Stimulated activated naive CD8-positive, alpha-beta T cell treated with anti-CD3 and anti-CD28 coated beads, Interleukin-15, amount 100 ng/mL, for 72 hours (primary cell): ENCODE data around the gene HPSE2.
"Not testable (repeated sequence)": the region's sequence is repeated elsewhere in the genome, so short reads cannot be mapped to it uniquely, and the experiment has no call there.

Source experiments
- ATAC-seq: fragments of 150-1000 bp; cut with Tn5 transposase; 2 replicates; pipeline ENCODE4 v1.10.0; 2021; ENCODE audit warnings: mild to moderate bottlenecking, moderate library complexity
- DNase-seq, 2 donors: peaks; one replicate each; pipeline ENCODE4 v3.0.0; 2021 to 2022
- H3K27ac Mint-ChIP-seq, 2 donors: one replicate each; pipeline ENCODE4 v1.8.0; 2022; ENCODE audit warnings: mild to moderate bottlenecking in 2 of 2, mixed read lengths in 2 of 2, moderate library complexity in 2 of 2
- H3K27me3 Mint-ChIP-seq: one replicate; pipeline ENCODE4 v1.8.0; 2022; ENCODE audit warnings: mixed read lengths
- H3K4me1 Mint-ChIP-seq: one replicate; pipeline ENCODE4 v1.8.0; 2022; ENCODE audit warnings: mild to moderate bottlenecking, mixed read lengths
- H3K4me3 Mint-ChIP-seq, 2 donors: one replicate each; pipeline ENCODE4 v1.8.0; 2022; ENCODE audit warnings: mild to moderate bottlenecking in 2 of 2, mixed read lengths in 2 of 2, moderate library complexity in 1 of 2
- H3K9me3 Mint-ChIP-seq, 2 donors: one replicate each; pipeline ENCODE4 v1.8.0; 2022; ENCODE audit warnings: mixed read lengths in 2 of 2

The HPSE2 gene

DNA sequence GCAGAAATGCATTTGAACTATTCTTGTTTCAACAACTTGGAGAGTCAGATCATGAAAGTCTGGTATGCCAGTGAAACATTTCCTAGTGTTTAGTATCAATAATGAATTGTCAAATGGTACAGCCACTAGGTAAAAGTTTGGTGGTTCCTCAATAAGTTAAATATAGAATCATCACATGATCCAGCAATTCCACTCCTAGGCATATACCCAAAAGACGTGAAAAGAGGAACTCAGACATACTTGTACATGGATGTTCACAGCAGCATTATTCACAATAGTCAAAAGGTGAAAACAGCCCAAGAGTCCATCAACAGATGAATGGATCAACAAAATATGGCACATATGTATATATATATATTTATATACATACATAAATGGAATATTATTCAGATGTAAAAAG, 721.9 kb downstream of the HPSE2 start:
- Mint-ChIP-seq H3K4me3 (no peak overlapping the region), H3K9me3 (no peaks in the 10 kb centered on the region), H3K27ac (no peak overlapping the region), H3K4me1 (no peaks in the 10 kb centered on the region), H3K27me3 (peaks cover 8% of the 10 kb centered on the region)
- DNase-seq (no peak), ATAC-seq (no peak)

DNA sequence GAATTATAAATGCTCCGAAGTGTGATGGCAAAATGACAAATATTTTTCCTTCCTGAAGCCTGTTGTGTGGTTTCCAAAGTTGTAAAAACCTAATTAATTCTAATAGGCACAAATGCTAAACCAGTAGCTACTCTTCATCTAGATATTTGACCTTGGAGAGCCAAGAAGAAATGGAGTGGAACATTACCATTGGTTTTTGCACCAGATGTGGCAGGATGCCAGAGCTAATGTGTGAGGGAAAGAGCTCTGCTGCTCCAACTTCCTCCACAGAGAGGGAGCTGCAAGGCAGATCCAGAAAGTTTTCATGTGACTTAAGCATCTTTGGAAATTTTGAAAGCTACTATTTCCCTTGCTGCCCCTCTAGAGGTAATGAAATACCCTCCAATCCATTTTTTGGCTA, 723.8 kb downstream of the HPSE2 start:
- peaks cover 8% of the 10 kb centered on the region for H3K27me3 Mint-ChIP-seq
- no peaks in the 10 kb centered on the region for H3K9me3 Mint-ChIP-seq
- ATAC-seq (no peak), DNase-seq (no peak)
- H3K4me1 Mint-ChIP-seq: no peaks in the 10 kb centered on the region
- H3K4me3 Mint-ChIP-seq: no peak overlapping the region
- H3K27ac Mint-ChIP-seq: no peak overlapping the region

DNA sequence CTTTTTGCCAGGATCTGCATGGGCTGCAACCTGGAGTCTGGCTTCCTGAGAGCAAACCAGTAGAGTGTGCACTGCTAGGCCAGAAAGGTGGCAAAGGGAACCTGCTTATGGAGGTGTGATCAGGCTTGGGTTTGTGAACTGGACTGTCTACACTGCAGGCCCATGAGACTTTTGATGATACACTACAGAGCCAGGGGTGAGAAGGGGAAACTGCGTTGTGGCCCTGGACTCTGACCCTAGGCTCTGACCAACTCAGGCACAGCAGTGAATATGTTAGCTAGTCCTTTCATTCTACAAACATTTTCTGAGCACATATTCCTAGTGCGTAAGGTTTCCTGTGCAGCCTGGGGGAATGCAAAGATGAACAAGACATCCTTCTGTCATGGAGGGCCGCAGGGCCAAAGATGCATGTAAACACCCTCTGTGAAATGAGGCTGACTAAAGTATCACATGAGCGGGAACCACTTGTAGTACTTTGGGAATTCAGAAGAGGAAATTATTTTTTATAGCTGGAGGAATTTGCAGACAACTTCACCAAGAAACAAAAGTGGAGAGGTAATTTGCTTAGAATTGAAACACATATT, 725.1 kb downstream of the HPSE2 start:
- no peak overlapping the region for H3K4me3 Mint-ChIP-seq
- no peaks in the 10 kb centered on the region for H3K4me1 Mint-ChIP-seq
- H3K27ac Mint-ChIP-seq: no peak overlapping the region
- no peak for ATAC-seq
- peaks cover under 1% of the 10 kb centered on the region for H3K27me3 Mint-ChIP-seq
- DNase-seq: no peak
- no peaks in the 10 kb centered on the region for H3K9me3 Mint-ChIP-seq

DNA sequence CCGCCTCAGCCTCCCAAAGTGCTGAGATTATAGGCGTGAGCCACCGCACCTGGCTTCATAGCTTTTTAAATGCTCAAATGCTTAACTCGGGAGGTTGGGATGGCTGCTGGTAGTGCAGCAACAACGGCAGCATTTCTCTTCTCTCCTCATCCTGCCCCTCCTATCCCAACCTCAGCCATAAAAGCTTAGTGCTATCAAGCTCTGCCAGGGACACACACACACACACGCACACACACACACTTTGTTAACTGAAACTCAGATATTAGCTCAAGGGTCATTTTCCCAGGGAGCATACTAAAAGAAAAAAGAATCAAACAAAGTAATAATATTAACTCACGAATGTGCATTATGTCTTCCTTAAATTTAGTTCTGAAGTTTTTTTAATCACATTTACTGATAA, 725.9 kb downstream of the HPSE2 start:
- Mint-ChIP-seq H3K27me3 (no peaks in the 10 kb centered on the region), H3K4me1 (no peaks in the 10 kb centered on the region), H3K9me3 (no peaks in the 10 kb centered on the region), H3K4me3 (no peak overlapping the region), H3K27ac (no peak overlapping the region)
- DNase-seq: no peak
- ATAC-seq: no peak

DNA sequence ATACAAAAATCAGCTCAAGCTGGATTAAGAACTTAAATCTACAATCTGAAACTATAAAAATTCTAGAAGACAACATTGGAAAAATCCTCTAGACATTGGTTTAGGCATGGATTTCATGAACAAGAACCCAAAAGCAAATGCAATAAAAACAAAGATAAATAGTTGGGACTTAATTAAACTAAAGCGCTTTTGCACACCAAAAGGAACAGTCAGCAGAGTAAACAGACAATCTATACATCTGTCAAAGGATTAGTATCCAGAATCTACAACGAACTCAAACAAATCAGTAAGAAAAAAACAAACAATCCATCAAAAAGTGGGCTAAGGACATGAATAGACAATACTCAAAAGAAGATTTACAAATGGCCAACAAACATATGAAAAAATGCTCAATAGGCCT, 733.1 kb downstream of the HPSE2 start:
- not testable (repeated sequence) for H3K4me1 Mint-ChIP-seq, ATAC-seq, H3K9me3 Mint-ChIP-seq, DNase-seq, H3K27ac Mint-ChIP-seq, H3K4me3 Mint-ChIP-seq
- peaks cover 36% of the 10 kb centered on the region for H3K27me3 Mint-ChIP-seq

DNA sequence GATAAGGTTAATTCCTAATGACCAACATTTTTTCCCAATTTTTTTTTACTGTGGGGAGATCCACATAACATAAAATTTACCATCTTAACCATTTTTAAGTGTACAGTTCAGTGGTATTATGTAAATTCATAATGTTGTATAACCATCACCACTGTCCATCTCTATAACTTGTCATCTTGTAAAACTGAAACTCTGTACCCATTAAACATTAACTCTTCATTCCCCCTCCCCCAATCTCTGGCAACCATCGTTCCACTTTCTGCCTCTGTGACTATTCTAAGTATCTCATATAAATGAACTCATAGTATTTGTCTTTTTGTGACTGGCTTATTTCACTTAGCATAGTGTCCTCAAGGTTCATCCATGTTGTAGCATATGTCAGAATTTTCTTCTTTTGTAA, 742.9 kb downstream of the HPSE2 start:
- no peak for DNase-seq
- Mint-ChIP-seq H3K27me3 (peaks cover 16% of the 10 kb centered on the region), H3K4me1 (no peaks in the 10 kb centered on the region)

DNA sequence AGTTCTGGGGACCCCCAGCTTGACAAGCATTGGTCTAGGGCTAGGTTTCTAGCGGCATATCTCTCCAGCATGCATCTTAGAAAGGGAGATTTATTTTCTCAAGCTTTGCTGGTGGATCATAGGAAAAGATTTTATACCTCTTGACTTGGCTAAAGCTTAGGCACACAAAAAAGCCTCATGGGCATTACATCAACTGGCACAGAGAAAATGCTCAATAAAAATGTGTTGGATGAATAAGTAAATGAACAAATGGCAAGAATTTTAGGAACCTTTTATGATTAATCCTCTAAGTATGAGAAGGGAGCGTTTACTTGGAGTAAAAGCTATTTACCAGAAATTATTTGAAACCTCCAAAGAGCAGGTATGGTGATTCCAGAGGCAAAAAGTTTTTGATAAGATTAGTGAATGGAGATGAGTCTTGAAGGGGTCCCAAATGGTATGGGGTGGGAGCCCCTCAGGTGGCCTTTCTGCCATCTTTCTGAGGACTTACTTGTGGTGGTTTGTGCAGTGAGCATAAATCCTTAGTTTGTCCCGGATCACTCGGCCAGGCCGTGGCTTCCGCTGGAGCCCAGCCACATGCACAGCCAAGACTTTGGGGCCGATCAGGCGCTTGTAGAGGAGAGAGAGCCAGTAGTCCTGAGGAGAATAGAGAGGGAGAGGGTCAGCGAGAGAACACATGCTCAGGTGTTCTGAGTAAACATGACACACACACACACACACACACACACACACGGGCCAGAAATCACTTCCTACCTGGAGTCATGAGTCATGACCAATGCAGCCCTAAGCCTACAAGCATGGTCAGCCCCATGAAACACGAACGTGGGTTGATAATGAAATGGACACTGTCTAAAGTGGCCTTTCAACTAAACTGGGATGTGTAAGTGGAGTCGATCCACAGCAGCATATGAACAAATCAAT, 745.8 kb downstream of the HPSE2 start:
- Mint-ChIP-seq H3K4me1 (no peaks in the 10 kb centered on the region), H3K4me3 (no peak overlapping the region), H3K27ac (peak overlapping the region in 1 of 2 donors; percentile 11), H3K27me3 (no peaks in the 10 kb centered on the region), H3K9me3 (peaks cover 5 to 7% of the 10 kb centered on the region in 2 donors)
- DNase-seq (no peak), ATAC-seq (no peak)

More for the DNA sequence above, 742.9 kb downstream of the HPSE2 start:
- Mint-ChIP-seq H3K4me3 (no peak overlapping the region), H3K27ac (no peak overlapping the region), H3K9me3 (peaks cover 18 to 23% of the 10 kb centered on the region in 2 donors)
- ATAC-seq: no peak

DNA sequence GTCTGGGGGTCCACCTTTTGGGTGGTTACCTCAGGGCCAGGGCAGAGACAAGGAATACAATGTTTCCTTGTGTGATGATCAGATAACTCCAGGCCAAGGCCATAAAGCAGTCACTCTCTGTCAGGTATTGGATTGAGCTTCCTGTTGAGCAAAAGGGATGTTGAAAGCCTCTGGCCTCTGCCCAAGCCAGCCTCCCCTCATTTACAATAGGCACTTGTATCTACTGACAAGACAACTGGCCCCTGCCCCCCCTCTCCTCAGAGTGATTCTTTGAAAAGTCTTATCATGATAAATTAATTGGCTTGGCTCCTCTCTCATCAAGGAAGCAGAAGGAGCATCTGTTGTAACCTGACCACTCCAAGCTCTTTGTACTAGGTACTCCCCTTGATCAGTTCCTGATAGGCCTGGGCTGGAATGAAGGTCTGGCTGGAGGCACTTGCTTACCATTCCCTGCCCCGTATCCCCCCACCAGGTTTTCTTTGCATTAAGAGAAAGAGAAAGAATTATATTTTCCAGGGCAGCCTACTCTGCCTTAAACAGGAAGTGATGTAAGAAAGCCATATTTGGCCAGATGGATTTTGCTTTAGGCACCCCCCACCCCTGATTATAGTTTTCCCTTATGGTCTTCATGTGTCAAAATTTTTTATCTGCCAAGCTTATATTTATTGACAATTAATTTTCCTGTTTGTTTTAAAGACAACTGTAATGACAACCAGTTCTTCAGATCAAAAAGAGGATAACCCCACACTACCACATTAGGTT, 746.8 kb downstream of the HPSE2 start:
- no peaks in the 10 kb centered on the region for H3K4me1 Mint-ChIP-seq
- H3K4me3 Mint-ChIP-seq: no peak overlapping the region
- no peak for DNase-seq
- peaks cover 0 to under 1% of the 10 kb centered on the region in 2 donors for H3K9me3 Mint-ChIP-seq
- no peak overlapping the region for H3K27ac Mint-ChIP-seq
- H3K27me3 Mint-ChIP-seq: no peaks in the 10 kb centered on the region
- no peak for ATAC-seq

DNA sequence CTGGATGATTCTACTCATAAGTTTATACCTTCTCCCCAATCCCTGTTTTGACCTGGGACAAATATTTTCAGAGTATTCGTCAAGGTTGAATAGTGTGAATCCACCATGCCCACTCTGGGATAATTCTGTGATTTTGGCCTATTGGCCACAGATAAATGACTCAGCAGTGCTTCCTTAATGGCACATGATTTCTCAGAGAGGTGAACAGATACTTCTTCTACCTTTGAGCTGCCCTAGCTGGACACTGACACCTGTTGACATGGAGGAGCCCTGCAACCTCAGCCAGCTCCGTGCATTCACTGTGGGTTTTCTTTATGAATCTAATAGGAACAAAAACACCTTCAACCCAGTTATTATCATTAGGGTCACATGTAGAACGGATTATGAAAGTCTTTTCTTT, 748.0 kb downstream of the HPSE2 start:
- H3K4me3 Mint-ChIP-seq: no peak overlapping the region

DNA sequence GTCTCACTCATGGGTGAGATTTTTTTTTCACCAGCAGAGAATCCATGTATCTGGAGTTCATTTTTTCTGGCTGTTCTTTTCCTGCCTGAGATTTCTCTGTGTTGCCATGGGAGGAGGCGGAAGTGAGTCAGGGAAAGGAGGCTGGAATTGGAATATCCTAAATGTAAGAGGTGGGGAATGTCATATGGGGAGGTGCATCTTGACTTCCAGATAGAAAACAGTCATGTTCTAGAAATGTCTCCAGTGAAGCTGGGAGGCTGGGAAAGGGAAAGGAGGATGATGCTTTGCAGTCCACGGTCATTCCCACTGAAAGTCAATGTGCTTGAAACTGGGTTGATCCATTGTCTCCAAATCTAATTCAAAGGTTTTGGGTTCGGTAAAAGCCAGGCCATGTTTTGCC, 749.2 kb downstream of the HPSE2 start:
- no peak overlapping the region for H3K27ac Mint-ChIP-seq
- no peaks in the 10 kb centered on the region for H3K4me1 Mint-ChIP-seq
- no peak for DNase-seq
- no peaks in the 10 kb centered on the region for H3K27me3 Mint-ChIP-seq
- ATAC-seq: no peak
- H3K4me3 Mint-ChIP-seq: no peak overlapping the region
- H3K9me3 Mint-ChIP-seq: no peaks in the 10 kb centered on the region

More for the DNA sequence above, 748.0 kb downstream of the HPSE2 start:
- no peak overlapping the region for H3K27ac Mint-ChIP-seq
- DNase-seq: no peak
- no peaks in the 10 kb centered on the region for H3K4me1 Mint-ChIP-seq
- H3K9me3 Mint-ChIP-seq: no peaks in the 10 kb centered on the region
- ATAC-seq: no peak
- no peaks in the 10 kb centered on the region for H3K27me3 Mint-ChIP-seq

DNA sequence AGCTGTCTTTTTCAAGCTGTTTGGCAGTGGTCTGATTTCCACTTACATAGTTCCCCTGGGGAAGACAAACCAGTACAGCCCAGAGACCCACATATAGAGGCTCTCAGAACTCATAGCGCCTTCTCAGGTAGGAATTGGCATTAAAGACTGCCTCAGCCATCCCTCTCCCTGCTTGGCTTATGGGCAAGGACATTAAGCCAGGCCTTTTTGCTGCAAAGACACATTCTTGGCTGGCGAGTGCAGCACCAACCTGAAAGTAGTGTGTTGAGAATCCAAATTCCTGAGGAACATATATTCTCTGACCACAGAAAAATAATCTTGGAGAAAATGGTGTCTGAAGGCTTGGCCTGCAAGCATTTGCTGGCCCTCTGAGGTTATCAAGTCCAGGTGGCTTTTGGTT, 749.7 kb downstream of the HPSE2 start:
- no peaks in the 10 kb centered on the region for H3K4me1 Mint-ChIP-seq
- H3K27me3 Mint-ChIP-seq: no peaks in the 10 kb centered on the region
- H3K4me3 Mint-ChIP-seq: no peak overlapping the region
- ATAC-seq (no peak), DNase-seq (no peak)
- H3K27ac Mint-ChIP-seq: no peak overlapping the region
- H3K9me3 Mint-ChIP-seq: no peaks in the 10 kb centered on the region

DNA sequence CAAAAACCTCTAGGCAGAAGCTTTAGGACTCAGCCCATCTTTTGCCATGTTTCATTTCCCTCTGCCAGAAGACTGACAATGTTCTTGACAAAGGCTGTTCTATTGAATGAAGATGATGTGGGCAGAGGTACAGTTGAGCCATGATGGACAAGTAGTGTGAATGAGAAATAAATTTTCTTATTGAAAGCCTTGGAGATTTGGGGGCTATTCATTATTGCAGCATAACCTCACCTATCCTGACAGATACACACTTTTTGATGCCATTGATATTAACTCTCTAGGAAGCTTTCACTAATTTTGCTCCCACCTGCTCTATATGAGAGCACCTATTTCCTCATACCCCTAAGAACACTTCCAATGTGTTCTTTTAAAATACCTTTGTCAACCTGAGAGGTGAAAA, 752.0 kb downstream of the HPSE2 start:
- no peak overlapping the region for H3K4me3 Mint-ChIP-seq
- no peak for ATAC-seq

DNA sequence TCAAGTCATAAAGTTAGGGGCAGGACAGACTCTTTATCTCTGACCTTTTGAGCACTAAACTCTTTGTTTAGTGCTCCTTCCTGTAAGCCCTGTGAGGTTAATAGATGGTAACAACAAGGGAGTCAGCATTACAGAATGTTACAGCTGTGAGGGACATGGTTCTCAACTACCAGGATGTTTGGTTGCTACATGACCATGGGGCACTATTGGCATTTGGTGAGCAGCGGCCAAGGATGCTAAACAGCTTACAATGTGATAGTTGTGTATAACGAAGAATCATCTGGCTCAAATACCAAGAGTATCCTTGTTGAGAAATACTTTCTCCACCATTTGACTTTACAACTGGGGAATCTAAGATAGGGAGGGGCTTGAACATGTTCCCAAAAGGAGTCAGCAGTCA, 753.6 kb downstream of the HPSE2 start:
- no peak for ATAC-seq
- Mint-ChIP-seq H3K4me3 (no peak overlapping the region), H3K9me3 (no peaks in the 10 kb centered on the region), H3K4me1 (peaks cover 15% of the 10 kb centered on the region), H3K27me3 (no peaks in the 10 kb centered on the region), H3K27ac (no peak overlapping the region)
- DNase-seq: no peak

More for the DNA sequence above, 752.0 kb downstream of the HPSE2 start:
- no peak for DNase-seq
- H3K4me1 Mint-ChIP-seq: peaks cover 8% of the 10 kb centered on the region
- H3K27me3 Mint-ChIP-seq: no peaks in the 10 kb centered on the region
- H3K9me3 Mint-ChIP-seq: no peaks in the 10 kb centered on the region
- H3K27ac Mint-ChIP-seq: no peak overlapping the region

DNA sequence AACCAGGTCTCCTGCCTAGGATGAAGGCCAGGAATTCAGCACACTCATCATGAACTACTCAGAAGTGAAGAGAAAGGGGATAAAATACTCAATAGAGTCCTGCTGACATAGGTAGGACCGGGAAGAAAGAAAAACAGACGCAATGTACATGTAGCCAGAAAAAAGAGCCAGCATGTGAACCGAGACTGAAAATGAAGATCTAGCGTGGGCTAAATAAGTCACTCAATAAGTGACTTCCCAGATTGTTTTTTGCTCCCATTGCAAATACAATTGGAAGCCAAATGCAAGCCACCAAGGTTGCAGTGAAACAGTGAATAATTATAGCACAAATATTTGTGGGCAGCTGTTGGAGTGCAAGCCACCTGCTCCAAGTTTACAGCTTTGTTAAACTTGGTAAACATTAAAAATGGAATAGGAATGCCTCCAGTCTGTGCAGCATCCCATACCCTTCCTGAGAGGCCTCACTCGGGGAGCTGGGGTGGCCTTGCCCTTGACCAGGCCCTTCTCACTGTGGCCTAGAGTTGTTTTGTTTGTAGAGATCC, 754.2 kb downstream of the HPSE2 start:
- Mint-ChIP-seq H3K4me1 (peaks cover 15% of the 10 kb centered on the region), H3K27me3 (no peaks in the 10 kb centered on the region), H3K9me3 (no peaks in the 10 kb centered on the region), H3K4me3 (no peak overlapping the region), H3K27ac (no peak overlapping the region)
- no peak for ATAC-seq
- no peak for DNase-seq

DNA sequence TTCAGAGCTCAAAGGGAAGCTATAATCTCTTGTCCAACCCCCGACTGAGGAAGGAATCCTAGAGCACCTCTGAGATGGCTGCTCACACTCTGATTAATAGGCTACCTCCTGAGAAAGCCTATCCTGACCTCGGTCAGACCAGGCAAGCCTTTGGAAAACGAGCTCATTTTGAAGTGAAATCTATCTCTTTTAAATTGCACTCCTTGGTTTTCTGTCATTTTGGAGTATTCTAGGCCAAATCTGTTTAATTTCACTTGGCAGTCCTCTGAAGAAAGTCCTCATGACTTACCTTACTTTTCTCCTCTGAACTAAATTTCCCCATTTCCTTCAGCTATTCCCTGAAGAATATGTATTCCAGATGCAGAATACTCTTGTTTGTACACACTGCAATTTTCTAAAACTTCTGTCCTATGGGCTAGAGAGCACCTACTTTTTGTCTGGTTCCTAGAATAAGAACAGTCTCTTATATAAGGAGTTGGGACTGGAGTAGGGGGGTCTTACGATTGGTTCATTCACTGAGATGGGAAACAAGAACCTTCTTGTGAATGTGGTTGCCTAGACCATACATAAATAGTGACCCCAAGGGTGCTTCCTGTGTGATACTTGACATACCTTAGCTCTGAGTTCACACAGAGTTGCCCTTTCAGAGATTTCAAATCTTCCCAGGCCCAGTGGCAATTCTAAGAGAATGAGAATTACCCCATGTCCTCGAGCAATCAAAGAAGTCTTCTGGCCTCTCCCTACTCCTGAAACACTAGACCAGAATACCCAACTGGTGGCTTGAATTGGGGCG, 757.0 kb downstream of the HPSE2 start:
- Mint-ChIP-seq H3K9me3 (no peaks in the 10 kb centered on the region), H3K27ac (no peak overlapping the region), H3K4me1 (peaks cover 23% of the 10 kb centered on the region), H3K27me3 (no peaks in the 10 kb centered on the region), H3K4me3 (no peak overlapping the region)
- DNase-seq: no peak
- no peak for ATAC-seq
